K562 (cell line): Measurements from ENCODE around the gene TEX14. TPM values are rescaled to one million over a fixed set of nuclear protein-coding genes. Genes with fewer than 3 reads are reported as not detected.
A peak's percentile ranks its signal among the peaks of the same experiment; 100 is the strongest.

ENCODE experiments used
- BHLHE40 ChIP-seq: IDR thresholded peaks from 2 replicates; pipeline ENCODE4 v1.6.1; 2011; ENCODE audit warnings: low read length, improper control_type of control experiment
- BRD9 ChIP-seq: fragments of 450-650 bp; IDR thresholded peaks from 2 replicates; pipeline ENCODE4 v1.6.1; 2018; ENCODE audit warnings: low read depth; ENCODE audit not compliant: partially characterized antibody
- FOXP1 ChIP-seq: sonication (generic); formaldehyde crosslinking; IDR thresholded peaks from 2 replicates; pipeline ENCODE4 v1.8.0; 2022; ENCODE audit warnings: mild to moderate bottlenecking, missing genetic modification reagents
- GATAD2B ChIP-seq: fragments of 450-650 bp; IDR thresholded peaks from 2 replicates; pipeline ENCODE4 v1.6.1; 2017; ENCODE audit warnings: mild to moderate bottlenecking, borderline replicate concordance
- MECOM ChIP-seq: fragments of 250-450 bp; sonication (Bioruptor Pico); IDR thresholded peaks from 2 replicates; pipeline ENCODE4 v1.8.0; 2022; ENCODE audit warnings: inconsistent platforms
- MEIS2 ChIP-seq: fragments of 450-650 bp; IDR thresholded peaks from 2 replicates; pipeline ENCODE4 v1.6.1; 2014; ENCODE audit warnings: mild to moderate bottlenecking; ENCODE audit not compliant: partially characterized antibody
- PHTF2 ChIP-seq: fragments of 250-450 bp; sonication (Bioruptor Pico); IDR thresholded peaks from 2 replicates; pipeline ENCODE4 v1.5.0; 2021; ENCODE audit warnings: mild to moderate bottlenecking
- PRPF4 ChIP-seq: fragments of 200-400 bp; formaldehyde crosslinking; IDR thresholded peaks from one replicate; pipeline ENCODE4 v1.6.1; 2017; ENCODE audit warnings: low read length, low read depth, mild to moderate bottlenecking; ENCODE audit not compliant: insufficient read depth, poor library complexity, severe bottlenecking
- SNRNP70 ChIP-seq: fragments of 200-400 bp; formaldehyde crosslinking; optimal IDR thresholded peaks from 2 replicates; pipeline ENCODE3; 2017; ENCODE audit warnings: low read depth, low read length
- STAG1 ChIP-seq: sonication (generic); formaldehyde crosslinking; IDR thresholded peaks from 2 replicates; pipeline ENCODE4 v1.5.0; 2020; ENCODE audit warnings: missing genetic modification reagents, borderline replicate concordance
- TCF7 ChIP-seq: sonication (generic); IDR thresholded peaks from 2 replicates; pipeline ENCODE4 v1.6.1; 2016; ENCODE audit warnings: antibody characterized with exemption, borderline replicate concordance
- TCFL5 ChIP-seq: fragments of 250-450 bp; sonication (Bioruptor Pico); conservative IDR thresholded peaks from 2 replicates; pipeline ENCODE4 v1.6.1; 2021; ENCODE audit warnings: mild to moderate bottlenecking, moderate library complexity, matching md5 sums
- TFAM ChIP-seq: fragments of 250-450 bp; sonication (Bioruptor Pico); conservative IDR thresholded peaks from 2 replicates; pipeline ENCODE4 v1.5.0; 2021; ENCODE audit warnings: mild to moderate bottlenecking, moderate library complexity
- YBX1 ChIP-seq: fragments of 450-650 bp; IDR thresholded peaks from 2 replicates; pipeline ENCODE4 v1.7.1; 2016; ENCODE audit warnings: mild to moderate bottlenecking
- ZNF311 ChIP-seq: fragments of 250-450 bp; sonication (Bioruptor Pico); IDR thresholded peaks from 2 replicates; pipeline ENCODE4 v1.4.0; 2020; ENCODE audit warnings: mild to moderate bottlenecking, moderate library complexity
- ZNF589 ChIP-seq: fragments of 200-800 bp; sonication (Bioruptor generic); IDR thresholded peaks from 2 replicates; pipeline ENCODE4 v1.6.1; 2016; ENCODE audit warnings: low read depth, missing genetic modification characterization, missing compliant biosample characterization
- ZNF785 ChIP-seq: fragments of 250-450 bp; sonication (Bioruptor Pico); IDR thresholded peaks from 2 replicates; pipeline ENCODE4 v1.4.0; 2020; ENCODE audit warnings: mild to moderate bottlenecking
- polyA plus RNA-seq, 8 experiments: library from polyadenylated mRNA; depleted of rRNA in 4 of 8; stranded (reverse) in 5 of 8; unstranded in 3 of 8; fragments of >200 nt; fragmentation: Nextera tagmentation in 2 of 8; fragmentation: Illumina TruSeq in 1 of 8; extraction: Ambion mirVana in 2 of 8; extraction: Trizol in 1 of 8; gene quantifications; 2 replicates each; pipeline versions ENCODE4 v1.2.1 to v1.2.3, GENCODE V29; 2011 to 2014; ENCODE audit warnings: inconsistent platforms in 1 of 8, missing spikeins in 1 of 8
- total RNA-seq, 7 experiments: library from RNA; depleted of rRNA in 6 of 7; stranded (reverse); fragments of >200 nt in 6 of 7; fragmentation: Illumina TruSeq in 2 of 7; extraction: Trizol in 2 of 7; gene quantifications; 2 replicates each; pipeline versions ENCODE4 v1.2.1 to v1.2.3, GENCODE V29; 2011 to 2021; ENCODE audit warnings: low replicate concordance in 1 of 7
- TF ChIP-seq, protein P1 (sequence below), 2 experiments: fragments of 450-650 bp; IDR thresholded peaks; 2 replicates each; pipeline ENCODE4 v1.6.1; 2016
- TF ChIP-seq, protein P2 (sequence below): IDR thresholded peaks from 3 replicates; pipeline ENCODE4 v1.6.1; 2011; ENCODE audit warnings: borderline replicate concordance, mild to moderate bottlenecking, moderate library complexity; ENCODE audit not compliant: insufficient read length; ENCODE audit errors: extremely low read depth
- TF ChIP-seq, protein P3 (sequence below), 3 experiments: fragments of 200-800 bp in 1 of 3; fragments of 250-450 bp in 1 of 3; fragments of 450-650 bp in 1 of 3; sonication (Bioruptor Pico) in 1 of 3; sonication (Bioruptor generic) in 1 of 3; formaldehyde crosslinking in 1 of 3; IDR thresholded peaks; 2 replicates each; pipeline versions ENCODE4 v1.6.1 to v1.8.0; 2016 to 2022; ENCODE audit warnings: mild to moderate bottlenecking in 2 of 3, missing genetic modification characterization in 2 of 3, missing compliant biosample characterization in 1 of 3, moderate library complexity in 1 of 3

Gene TEX14
- total and polyA plus RNA-seq, 9 of the 15 experiments (the other 6 are each of a cell fraction or from before 2014, with no cell fraction given): 0.05 to 0.12 (median 0.09) TPM; not detected in 1

GRCh38 chr17:58631523-58632323 is 60.1 kb downstream of the TEX14 start (continued):
- TF ChIP-seq TCFL5 (CRISPR knock-in tag): peak; percentile 90
- TF ChIP-seq STAG1: no peak
- peak; percentile 67; the same call in 1 of the 2 replicates for TF ChIP-seq BHLHE40
- no peak for TF ChIP-seq SNRNP70
- TF ChIP-seq, protein P1, sequence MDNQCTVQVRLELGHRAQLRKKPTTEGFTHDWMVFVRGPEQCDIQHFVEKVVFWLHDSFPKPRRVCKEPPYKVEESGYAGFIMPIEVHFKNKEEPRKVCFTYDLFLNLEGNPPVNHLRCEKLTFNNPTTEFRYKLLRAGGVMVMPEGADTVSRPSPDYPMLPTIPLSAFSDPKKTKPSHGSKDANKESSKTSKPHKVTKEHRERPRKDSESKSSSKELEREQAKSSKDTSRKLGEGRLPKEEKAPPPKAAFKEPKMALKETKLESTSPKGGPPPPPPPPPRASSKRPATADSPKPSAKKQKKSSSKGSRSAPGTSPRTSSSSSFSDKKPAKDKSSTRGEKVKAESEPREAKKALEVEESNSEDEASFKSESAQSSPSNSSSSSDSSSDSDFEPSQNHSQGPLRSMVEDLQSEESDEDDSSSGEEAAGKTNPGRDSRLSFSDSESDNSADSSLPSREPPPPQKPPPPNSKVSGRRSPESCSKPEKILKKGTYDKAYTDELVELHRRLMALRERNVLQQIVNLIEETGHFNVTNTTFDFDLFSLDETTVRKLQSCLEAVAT (IDR thresholded peaks at IDR 0.05): peak; percentile 98 to 99
- TF ChIP-seq ZNF311: peak; percentile 46; the same call in 1 of the 2 replicates
- TF ChIP-seq, protein P2, sequence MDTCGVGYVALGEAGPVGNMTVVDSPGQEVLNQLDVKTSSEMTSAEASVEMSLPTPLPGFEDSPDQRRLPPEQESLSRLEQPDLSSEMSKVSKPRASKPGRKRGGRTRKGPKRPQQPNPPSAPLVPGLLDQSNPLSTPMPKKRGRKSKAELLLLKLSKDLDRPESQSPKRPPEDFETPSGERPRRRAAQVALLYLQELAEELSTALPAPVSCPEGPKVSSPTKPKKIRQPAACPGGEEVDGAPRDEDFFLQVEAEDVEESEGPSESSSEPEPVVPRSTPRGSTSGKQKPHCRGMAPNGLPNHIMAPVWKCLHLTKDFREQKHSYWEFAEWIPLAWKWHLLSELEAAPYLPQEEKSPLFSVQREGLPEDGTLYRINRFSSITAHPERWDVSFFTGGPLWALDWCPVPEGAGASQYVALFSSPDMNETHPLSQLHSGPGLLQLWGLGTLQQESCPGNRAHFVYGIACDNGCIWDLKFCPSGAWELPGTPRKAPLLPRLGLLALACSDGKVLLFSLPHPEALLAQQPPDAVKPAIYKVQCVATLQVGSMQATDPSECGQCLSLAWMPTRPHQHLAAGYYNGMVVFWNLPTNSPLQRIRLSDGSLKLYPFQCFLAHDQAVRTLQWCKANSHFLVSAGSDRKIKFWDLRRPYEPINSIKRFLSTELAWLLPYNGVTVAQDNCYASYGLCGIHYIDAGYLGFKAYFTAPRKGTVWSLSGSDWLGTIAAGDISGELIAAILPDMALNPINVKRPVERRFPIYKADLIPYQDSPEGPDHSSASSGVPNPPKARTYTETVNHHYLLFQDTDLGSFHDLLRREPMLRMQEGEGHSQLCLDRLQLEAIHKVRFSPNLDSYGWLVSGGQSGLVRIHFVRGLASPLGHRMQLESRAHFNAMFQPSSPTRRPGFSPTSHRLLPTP: no peak
- TF ChIP-seq PRPF4: no peak
- no peak for TF ChIP-seq YBX1
- TF ChIP-seq MEIS2: peak; percentile 71
- TF ChIP-seq BRD9: peak; percentile 69
- peak; percentile 78 for TF ChIP-seq MECOM (CRISPR knock-in tag)
- peak; percentile 95 for TF ChIP-seq ZNF589 (CRISPR knock-in tag)
- peak; percentile 76 for TF ChIP-seq GATAD2B
- TF ChIP-seq, protein P3, sequence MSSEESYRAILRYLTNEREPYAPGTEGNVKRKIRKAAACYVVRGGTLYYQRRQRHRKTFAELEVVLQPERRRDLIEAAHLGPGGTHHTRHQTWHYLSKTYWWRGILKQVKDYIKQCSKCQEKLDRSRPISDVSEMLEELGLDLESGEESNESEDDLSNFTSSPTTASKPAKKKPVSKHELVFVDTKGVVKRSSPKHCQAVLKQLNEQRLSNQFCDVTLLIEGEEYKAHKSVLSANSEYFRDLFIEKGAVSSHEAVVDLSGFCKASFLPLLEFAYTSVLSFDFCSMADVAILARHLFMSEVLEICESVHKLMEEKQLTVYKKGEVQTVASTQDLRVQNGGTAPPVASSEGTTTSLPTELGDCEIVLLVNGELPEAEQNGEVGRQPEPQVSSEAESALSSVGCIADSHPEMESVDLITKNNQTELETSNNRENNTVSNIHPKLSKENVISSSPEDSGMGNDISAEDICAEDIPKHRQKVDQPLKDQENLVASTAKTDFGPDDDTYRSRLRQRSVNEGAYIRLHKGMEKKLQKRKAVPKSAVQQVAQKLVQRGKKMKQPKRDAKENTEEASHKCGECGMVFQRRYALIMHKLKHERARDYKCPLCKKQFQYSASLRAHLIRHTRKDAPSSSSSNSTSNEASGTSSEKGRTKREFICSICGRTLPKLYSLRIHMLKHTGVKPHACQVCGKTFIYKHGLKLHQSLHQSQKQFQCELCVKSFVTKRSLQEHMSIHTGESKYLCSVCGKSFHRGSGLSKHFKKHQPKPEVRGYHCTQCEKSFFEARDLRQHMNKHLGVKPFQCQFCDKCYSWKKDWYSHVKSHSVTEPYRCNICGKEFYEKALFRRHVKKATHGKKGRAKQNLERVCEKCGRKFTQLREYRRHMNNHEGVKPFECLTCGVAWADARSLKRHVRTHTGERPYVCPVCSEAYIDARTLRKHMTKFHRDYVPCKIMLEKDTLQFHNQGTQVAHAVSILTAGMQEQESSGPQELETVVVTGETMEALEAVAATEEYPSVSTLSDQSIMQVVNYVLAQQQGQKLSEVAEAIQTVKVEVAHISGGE (CRISPR knock-in tag; IDR thresholded peaks at IDR 0.05): peak in 2 of 3 experiments; percentile 60 to 69; a peak in 2 of 6 replicates
- no peak for TF ChIP-seq TFAM (CRISPR knock-in tag)
- TF ChIP-seq FOXP1: peak; percentile 69; the same call in 1 of the 2 replicates
- TF ChIP-seq TCF7: no peak
- TF ChIP-seq ZNF785 (CRISPR knock-in tag): no peak
- TF ChIP-seq PHTF2 (CRISPR knock-in tag): peak; percentile 95
